ENCODE results near the gene CST2. TPM values are rescaled to one million over a fixed set of nuclear protein-coding genes. Genes with fewer than 3 reads are reported as not detected.

The CST2 gene, protein sequence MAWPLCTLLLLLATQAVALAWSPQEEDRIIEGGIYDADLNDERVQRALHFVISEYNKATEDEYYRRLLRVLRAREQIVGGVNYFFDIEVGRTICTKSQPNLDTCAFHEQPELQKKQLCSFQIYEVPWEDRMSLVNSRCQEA
- total RNA-seq, result not detected in 2 replicates

DNA sequence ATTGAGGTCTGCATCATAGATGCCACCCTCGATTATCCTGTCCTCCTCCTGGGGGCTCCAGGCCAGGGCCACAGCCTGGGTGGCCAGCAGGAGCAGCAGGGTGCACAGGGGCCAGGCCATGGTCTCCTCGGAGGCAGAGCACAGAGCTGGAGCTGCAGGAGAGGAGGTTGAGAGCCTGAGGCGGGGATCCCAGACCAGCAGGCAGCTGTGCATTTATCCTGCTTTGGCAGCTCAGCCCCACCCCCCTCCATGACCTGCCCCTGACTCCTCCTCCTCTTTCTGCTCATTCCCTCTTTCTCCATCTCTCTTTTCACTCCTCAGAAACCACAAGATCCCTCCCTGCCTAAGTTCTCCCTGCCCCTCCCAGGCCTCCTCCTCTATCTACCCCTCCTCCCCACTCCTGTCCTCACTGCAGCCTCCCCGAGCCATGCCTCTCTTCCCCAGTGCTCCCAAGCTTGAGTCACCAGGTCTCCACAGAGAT is at the start of gene CST2:
Gene CST2 (minus strand): TSS at position 189 of the 481 bp plus-strand sequence. CDS start 69 bp downstream, at position 120.

Other genes with a start within 250 kb of the CST2 start
- gene CST9, start 220.8 kb downstream of the CST2 start, total RNA-seq, result not detected in 2 replicates
- 84.3 and 111 TPM in 2 replicates for gene CST3, start 188.8 kb downstream of the CST2 start, total RNA-seq
- gene CST4, start 137.7 kb downstream of the CST2 start, total RNA-seq, result not detected in 2 replicates
- gene CST1, start 75.8 kb downstream of the CST2 start, total RNA-seq, result 0.18 and 0.38 TPM in 2 replicates
- gene CST5, start 53.0 kb upstream of the CST2 start, total RNA-seq, result not detected in 2 replicates
- gene GGTLC1, start 162.1 kb upstream of the CST2 start, total RNA-seq, result not detected in 2 replicates

Measured in endothelial cell of coronary artery (primary cell).